DMS 273 (cell line): Measurements from ENCODE around the gene TFB1M.
"Not testable (repeated sequence)": the region's sequence is repeated elsewhere in the genome, so short reads cannot be mapped to it uniquely, and the experiment has no call there.

Experiments used
- DNase-seq: peaks from one replicate; lab custom pipeline; 2025; ENCODE audit not compliant: unreplicated experiment; lab: John Stamatoyannopoulos, UW

Gene TFB1M

DNA sequence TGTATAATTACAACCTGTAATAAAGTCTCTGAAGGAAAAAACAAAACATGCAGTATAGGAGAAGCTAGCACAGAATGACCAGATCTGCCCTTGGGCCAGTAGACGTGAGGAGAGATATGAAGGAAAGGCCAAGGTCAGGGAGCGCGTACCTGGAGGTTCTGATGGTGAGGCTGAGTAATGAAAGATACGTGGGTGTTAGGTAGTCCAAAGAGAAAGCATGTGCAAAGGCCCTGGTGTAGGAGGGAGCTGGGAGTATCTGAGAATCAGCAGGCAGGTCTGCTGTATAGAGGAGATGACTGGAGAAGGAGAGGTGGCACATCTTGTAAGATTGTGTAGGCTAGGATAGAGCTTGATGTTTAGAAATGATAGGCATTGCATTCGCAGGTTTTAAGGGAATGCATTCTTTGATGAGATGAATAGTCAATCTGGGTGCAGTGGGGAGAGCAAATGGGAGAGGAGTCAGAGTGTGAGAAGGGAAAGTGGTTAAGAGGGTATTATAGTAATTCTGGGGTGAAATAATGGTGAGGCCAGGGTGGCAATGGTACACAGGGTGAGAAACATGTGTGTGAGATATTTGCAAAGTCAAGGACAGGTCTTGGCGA, 15.9 kb upstream of the TFB1M start:
- DNase-seq: no peak

- DNase-seq: no peak
Measured at GRCh38 chr6:155329460-155330132, 15.3 kb upstream of the TFB1M start.

GRCh38 chr6:155328539-155329459, 14.5 kb upstream of the TFB1M start:
- no peak for DNase-seq

- DNase-seq: no peak
Measured at GRCh38 chr6:155328074-155328538, 13.8 kb upstream of the TFB1M start.

GRCh38 chr6:155327326-155328073, 13.2 kb upstream of the TFB1M start:
- DNase-seq: peak; percentile 79

- no peak for DNase-seq
Measured at GRCh38 chr6:155325700-155326516, 11.6 kb upstream of the TFB1M start.

DNA sequence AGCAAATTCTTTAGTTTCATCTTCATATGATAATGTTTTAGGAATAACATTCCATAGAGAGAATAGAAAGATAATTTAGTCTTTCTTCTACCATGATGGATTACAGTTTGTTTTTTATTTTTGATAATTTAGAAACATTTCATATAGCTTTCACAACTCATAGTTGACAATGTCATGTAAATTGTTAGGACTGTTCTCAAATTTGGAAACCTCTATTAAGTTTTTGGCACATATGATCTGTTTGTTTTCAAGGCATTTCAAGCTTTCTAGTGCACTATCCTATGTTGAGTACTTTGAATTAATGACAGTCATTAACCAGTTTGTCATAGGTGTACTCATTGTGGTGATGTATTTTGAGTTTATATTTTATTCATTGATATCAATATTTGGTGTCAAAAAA, 10.7 kb upstream of the TFB1M start:
- no peak for DNase-seq

- DNase-seq: no peak
Measured at GRCh38 chr6:155324172-155324571, 9.9 kb upstream of the TFB1M start.

DNA sequence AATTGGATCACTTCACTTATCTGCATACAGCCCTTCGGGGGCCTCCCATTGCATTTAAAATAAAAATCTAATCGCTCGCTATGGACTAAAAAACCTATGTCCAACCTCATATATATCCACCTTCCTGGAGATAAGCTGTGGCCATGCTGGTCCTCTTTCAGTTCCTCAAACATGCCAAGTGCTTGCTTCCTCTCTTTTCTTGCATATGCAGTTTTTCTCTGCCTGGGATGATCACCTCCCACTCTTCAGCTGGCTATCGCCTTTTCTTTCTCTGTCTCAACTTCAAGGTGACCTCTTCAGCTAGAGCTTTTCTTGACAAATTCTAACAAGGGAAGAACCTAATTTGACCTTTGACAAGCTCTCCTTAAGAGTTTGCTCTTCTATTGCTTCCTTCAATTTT, 5.6 kb upstream of the TFB1M start:
- no peak for DNase-seq

DNA sequence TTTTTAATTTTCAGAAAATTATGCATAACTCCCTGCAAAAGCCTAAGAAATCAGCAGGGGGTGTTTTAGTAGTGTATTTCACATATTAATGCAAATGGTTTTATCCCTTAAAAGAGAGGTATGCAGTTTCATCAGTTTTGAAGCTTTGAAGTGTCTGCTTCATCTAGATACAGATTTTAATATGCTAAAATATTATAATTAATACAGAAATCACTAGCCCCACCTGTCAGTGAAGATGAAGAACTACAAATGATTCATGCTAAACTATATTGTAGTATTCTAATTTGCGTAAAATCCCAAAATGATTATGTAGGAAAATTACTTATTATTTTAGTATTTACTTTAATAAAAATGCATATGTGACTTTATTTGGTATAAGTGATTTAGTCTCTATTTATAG, 2.9 kb upstream of the TFB1M start:
- DNase-seq: peak; percentile 13

DNA sequence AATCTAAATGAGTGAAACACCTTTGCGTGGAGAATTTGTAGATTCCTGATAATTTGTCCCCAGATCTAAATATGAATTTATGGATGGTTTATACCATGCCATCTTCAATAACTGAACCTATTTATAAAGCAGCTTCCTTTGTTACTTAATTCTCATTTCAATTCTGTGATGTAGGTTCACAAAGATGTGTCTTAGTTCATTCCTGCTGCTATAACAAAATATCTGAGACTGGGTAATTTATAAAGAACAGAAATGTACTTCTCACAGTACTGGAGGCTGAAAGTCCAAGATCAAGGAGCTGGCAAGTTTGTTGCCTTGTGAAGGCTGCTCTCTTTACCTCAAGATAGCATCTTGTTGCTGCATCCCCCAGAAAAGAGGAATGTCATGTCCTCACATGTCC, 2.1 kb upstream of the TFB1M start:
- no peak for DNase-seq

DNA sequence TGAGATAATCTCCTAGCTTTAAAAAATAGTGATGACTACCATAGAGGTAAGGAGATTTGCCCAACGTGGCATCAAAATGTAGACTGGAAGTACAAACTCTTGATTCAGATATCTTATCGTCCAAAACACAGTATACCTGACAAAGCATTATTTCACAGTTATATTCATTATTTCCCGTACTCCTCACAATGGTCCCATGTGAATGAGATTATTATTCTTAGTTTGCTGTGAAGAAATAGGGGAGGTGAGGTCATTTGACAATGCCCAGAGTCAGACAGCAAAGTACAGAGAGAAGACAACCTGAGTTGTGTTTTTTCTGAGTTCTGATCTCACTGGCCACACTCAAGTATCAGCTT, 1.2 kb upstream of the TFB1M start:
- DNase-seq: no peak

- DNase-seq: peak; percentile 95
Measured at GRCh38 chr6:155314773-155315515, 660 bp upstream of the TFB1M start.

- DNase-seq: peak; percentile 66
Measured at GRCh38 chr6:155313602-155314091, 637 bp downstream of the TFB1M start.

- DNase-seq: not testable (repeated sequence)
Measured at GRCh38 chr6:155312950-155313349, 1.3 kb downstream of the TFB1M start.

- DNase-seq: no peak
Measured at GRCh38 chr6:155311583-155311982, 2.7 kb downstream of the TFB1M start.

DNA sequence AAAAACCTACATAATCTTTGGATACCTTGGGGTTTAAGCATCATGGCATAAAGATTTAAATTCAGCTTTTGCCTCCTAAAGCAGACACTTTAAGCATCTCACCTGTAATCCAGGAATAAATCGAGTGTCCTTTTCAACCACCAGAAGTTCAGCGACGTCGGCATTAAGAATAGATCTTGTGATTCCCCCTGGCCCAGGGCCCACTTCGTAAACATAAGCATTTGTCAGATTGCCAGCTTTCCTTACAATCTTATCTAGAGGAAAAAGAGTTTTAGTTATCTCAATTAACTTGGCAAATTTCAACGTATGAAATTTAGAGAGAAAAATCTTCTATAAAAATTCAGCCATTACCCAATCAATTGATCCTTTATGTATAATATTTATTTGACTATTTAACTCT, 3.2 kb downstream of the TFB1M start:
- DNase-seq: peak; percentile 32

DNA sequence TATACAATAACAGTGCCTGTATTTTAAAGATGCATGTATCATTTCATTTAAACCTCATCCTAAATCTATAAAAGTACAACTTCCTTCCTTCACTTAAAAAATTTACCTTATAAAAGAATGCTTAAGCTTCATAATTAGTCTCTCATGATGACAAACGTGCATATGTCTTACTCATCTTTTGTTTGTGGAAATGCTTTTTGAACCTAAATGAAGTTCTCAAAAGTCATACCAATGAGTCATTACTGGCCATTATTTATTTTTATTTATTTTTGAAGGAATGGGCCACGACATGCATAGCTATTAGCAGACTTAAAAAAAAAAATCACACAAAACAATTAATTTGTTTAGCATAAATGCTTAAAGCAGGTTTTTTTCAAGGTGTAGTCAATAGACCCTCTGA, 3.7 kb downstream of the TFB1M start:
- no peak for DNase-seq

GRCh38 chr6:155309150-155309549, 5.1 kb downstream of the TFB1M start:
- no peak for DNase-seq
